AG04449 (cell line): ENCODE results near the gene PPP2R2C.
A peak's percentile ranks its signal among the peaks of the same experiment; 100 is the strongest.

Source experiments
- CTCF ChIA-PET: fragments of 350-600 bp; formaldehyde crosslinking; extraction: SDS; loops from one replicate; lab custom pipeline; 2021; ENCODE audit warnings: antibody characterized with exemption; lab: Yijun Ruan, JAX
- POLR2A ChIA-PET: fragments of 400-600, 350-600 bp; formaldehyde crosslinking; extraction: SDS; loops from one replicate; lab custom pipeline; 2020; ENCODE audit warnings: antibody characterized with exemption, inconsistent platforms; lab: Yijun Ruan, JAX
- DNase-seq: peaks from one replicate; pipeline ENCODE4 v3.0.0-alpha.2; 2010; ENCODE audit warnings: low read depth, low spot score
- H3K4me3 ChIP-seq: 2 replicates; pipeline ENCODE4 v1.5.1; 2011; ENCODE audit warnings: low read depth, mild to moderate bottlenecking, control low read depth, low read length
- CTCF ChIP-seq: IDR thresholded peaks from one replicate; pipeline ENCODE4 v1.5.1; 2011; ENCODE audit warnings: mild to moderate bottlenecking, moderate library complexity, low read length, control low read depth, inconsistent platforms; ENCODE audit not compliant: insufficient read depth; ENCODE audit errors: missing control alignments

PPP2R2C gene

DNA sequence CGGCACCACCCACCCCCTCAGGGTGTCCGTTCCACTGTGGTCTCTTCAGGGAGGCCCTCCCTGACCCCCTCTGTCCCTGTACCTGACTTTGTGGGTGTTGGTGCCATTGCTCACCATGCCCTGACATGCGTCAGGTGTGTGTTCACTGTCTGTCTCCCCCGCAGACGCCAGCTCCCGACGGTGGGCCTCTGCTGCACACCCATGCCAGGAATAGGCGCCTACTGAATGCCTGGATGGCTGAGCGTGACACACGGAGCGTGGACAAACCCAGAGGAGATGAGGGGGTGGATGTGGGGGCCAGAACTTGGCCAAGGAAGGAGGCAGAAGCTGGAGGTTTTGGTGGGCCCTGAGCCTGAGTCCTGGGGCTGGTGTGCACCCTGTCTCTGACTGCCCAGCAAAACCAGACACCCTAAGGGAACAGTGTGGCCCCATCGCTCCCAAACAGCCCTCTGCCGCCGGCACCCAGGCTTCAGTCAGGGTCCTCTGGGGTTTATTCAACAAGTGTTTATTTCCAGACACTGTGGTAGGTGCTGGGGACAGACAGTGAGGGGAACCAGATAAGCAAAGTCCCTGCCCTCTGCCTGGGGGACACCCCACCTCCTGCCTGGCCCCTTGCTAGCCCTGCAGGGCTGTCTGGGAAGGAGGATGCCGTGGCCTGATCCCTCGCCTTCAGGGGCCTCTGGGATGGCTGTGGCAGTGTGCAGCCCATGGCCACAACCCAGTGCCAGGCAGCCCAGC lies 125.9 kb downstream of the PPP2R2C start:
- no peak overlapping the region for H3K4me3 ChIP-seq
- ChIA-PET CTCF (interaction anchor here (14.8 kb wide), 1 partner anchor 17 kb away, joined by 178 read pairs; no protein-coding TSS in a partner anchor), POLR2A (no interaction called here)
- no peak for TF ChIP-seq CTCF
- DNase-seq: no peak

DNA sequence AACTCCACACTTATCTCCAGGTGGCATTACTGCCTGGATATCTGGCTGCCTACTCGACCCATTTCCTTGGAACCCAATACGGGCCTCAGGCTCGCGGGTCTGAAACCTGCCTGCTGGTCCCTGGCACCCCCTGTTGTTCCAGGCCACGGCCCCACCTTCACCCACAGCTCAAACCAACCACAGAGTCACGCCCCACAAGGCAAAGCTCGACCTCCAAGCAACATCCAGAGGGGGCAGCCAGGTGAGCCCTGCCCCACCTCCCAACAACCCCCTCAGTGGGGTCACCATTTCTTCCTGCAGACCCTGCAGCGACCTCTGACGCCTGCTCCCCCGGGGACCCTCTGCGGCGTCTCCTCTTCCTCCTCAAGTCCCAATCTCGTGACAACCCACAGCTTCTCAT lies 126.5 kb downstream of the PPP2R2C start:
- ChIA-PET POLR2A (no interaction called here), CTCF (interaction anchor here (14.8 kb wide), 1 partner anchor 16 kb away, joined by 178 read pairs; no protein-coding TSS in a partner anchor)
- DNase-seq: no peak

GRCh38 chr4:6345096-6345830 lies 127.2 kb downstream of the PPP2R2C start:
- TF ChIP-seq CTCF: no peak
- H3K4me3 ChIP-seq: no peak overlapping the region
- ChIA-PET POLR2A (no interaction called here), CTCF (interaction anchor here (1.1 to 14.8 kb wide), 3 partner anchors 16 to 202 kb away, joined by 6 to 178 read pairs (median 28); no protein-coding TSS in a partner anchor)
- no peak for DNase-seq

More for the DNA sequence above, 126.5 kb downstream of the PPP2R2C start:
- H3K4me3 ChIP-seq: no peak overlapping the region
- TF ChIP-seq CTCF: no peak

GRCh38 chr4:6343939-6344408 lies 128.4 kb downstream of the PPP2R2C start:
- ChIA-PET CTCF (interaction anchor here (0.7 to 14.8 kb wide), 6 partner anchors 14 to 206 kb away, joined by 3 to 178 read pairs (median 6); no protein-coding TSS in a partner anchor), POLR2A (no interaction called here)
- H3K4me3 ChIP-seq: no peak overlapping the region
- peak; percentile 19 for DNase-seq
- TF ChIP-seq CTCF: no peak

- no peak for TF ChIP-seq CTCF
- H3K4me3 ChIP-seq: no peak overlapping the region
- no peak for DNase-seq
- ChIA-PET POLR2A (no interaction called here), CTCF (interaction anchor here (0.8 to 14.8 kb wide), 7 partner anchors 13 to 208 kb away, joined by 3 to 178 read pairs (median 5); partner anchors contain the start of gene WFS1)
Measured at GRCh38 chr4:6342530-6343293, 129.7 kb downstream of the PPP2R2C start.
